Left ventricle myocardium inferior (tissue), 1 donor: Measurements from ENCODE around the gene TMEM184B. TPM values are rescaled to one million over a fixed set of nuclear protein-coding genes. Genes with fewer than 3 reads are reported as not detected.

Experiments
- DNase-seq: peaks from one replicate; pipeline ENCODE4 v3.0.0-alpha.2; 2020
- H3K27ac ChIP-seq: fragments of 200-600 bp; replicated peaks from 2 replicates; pipeline ENCODE4 v1.8.0; 2021
- H3K27me3 ChIP-seq: fragments of 200-600 bp; 2 replicates; pipeline ENCODE4 v1.8.0; 2021; ENCODE audit warnings: low read depth
- H3K36me3 ChIP-seq: fragments of 200-600 bp; 2 replicates; pipeline ENCODE4 v1.8.0; 2021
- H3K4me1 ChIP-seq: fragments of 200-600 bp; 2 replicates; pipeline ENCODE4 v1.8.0; 2021
- H3K4me3 ChIP-seq: fragments of 200-600 bp; 2 replicates; pipeline ENCODE4 v1.8.0; 2021; ENCODE audit warnings: mild to moderate bottlenecking, moderate library complexity
- H3K9me3 ChIP-seq: fragments of 200-600 bp; replicated peaks from 2 replicates; pipeline ENCODE4 v1.8.0; 2021
- intact Hi-C: fragments of 100-400 bp; cut with micrococcal nuclease; formaldehyde crosslinking; loops from one replicate; pipeline ENCODE4 v1.11.0; 2022
- total RNA-seq: library from RNA; stranded (reverse); fragmentation: NEBNext Ultra II Directional; extraction: Animal tissue kit (Norgen Biotek cat#: 25700); gene quantifications from one replicate; pipeline ENCODE4 v1.2.1, GENCODE V29; 2021
- TF ChIP-seq, protein P1 (sequence below): fragments of 200-600 bp; IDR thresholded peaks from 2 replicates; pipeline ENCODE4 v1.8.0; 2021; ENCODE audit warnings: antibody characterized with exemption, mild to moderate bottlenecking, borderline replicate concordance
- donor health status: DM: no; HTN: yes; CAD: no; lungs with severe emphysema.

TMEM184B gene
- total RNA-seq, 1 donor from 2014 or later = 50.6 TPM

DNA sequence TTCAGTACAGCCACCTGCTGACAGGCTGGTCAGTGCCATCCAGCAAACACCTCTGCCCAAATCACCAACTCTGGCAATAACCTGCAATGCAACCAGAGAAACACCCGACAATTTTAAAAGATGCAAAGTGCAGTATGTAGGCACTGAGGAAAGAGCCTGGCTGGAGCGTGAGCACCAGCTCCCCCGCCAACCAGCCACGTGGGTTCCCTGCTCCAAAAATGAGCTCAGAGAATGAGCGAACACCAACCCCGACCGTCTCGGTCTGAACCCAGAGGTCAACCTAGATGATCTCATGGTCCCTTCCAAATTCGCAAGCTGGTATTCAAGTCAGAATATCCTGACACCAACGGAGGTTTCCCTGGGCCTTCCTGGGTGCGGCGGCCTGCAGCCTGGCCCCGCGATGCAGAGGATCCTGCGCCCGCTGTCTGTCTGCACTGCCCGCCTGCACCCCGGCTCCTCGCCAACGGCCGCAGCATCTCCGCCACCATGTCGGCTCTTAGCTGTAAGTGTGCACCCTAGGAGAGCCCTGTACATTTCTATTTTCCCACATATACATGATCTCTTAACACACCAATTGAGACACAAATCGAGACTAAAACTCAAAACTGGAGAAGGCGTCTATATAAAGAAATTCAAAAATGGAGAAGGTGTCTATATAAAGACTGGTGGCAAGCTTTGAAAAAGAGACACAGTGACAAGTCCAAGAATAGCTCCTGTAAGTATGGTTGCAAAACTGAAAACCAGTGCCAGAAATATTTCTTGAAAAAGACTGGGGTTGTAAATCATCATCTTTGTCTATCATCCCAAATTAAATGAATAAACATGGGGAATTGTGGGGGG lies 22.8 kb downstream of the TMEM184B start:
- intact Hi-C loops = no loop called here
- DNase-seq = no peak
- peaks cover 24% of the 10 kb centered on the region for H3K36me3 ChIP-seq
- peak overlapping the region; percentile 45 for H3K27ac ChIP-seq
- TF ChIP-seq, protein P1, sequence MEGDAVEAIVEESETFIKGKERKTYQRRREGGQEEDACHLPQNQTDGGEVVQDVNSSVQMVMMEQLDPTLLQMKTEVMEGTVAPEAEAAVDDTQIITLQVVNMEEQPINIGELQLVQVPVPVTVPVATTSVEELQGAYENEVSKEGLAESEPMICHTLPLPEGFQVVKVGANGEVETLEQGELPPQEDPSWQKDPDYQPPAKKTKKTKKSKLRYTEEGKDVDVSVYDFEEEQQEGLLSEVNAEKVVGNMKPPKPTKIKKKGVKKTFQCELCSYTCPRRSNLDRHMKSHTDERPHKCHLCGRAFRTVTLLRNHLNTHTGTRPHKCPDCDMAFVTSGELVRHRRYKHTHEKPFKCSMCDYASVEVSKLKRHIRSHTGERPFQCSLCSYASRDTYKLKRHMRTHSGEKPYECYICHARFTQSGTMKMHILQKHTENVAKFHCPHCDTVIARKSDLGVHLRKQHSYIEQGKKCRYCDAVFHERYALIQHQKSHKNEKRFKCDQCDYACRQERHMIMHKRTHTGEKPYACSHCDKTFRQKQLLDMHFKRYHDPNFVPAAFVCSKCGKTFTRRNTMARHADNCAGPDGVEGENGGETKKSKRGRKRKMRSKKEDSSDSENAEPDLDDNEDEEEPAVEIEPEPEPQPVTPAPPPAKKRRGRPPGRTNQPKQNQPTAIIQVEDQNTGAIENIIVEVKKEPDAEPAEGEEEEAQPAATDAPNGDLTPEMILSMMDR = no peak
- H3K4me3 ChIP-seq = no peak overlapping the region
- peaks cover 73% of the 10 kb centered on the region for H3K4me1 ChIP-seq
- no peaks in the 10 kb centered on the region for H3K27me3 ChIP-seq
- peaks cover 4% of the 10 kb centered on the region for H3K9me3 ChIP-seq

DNA sequence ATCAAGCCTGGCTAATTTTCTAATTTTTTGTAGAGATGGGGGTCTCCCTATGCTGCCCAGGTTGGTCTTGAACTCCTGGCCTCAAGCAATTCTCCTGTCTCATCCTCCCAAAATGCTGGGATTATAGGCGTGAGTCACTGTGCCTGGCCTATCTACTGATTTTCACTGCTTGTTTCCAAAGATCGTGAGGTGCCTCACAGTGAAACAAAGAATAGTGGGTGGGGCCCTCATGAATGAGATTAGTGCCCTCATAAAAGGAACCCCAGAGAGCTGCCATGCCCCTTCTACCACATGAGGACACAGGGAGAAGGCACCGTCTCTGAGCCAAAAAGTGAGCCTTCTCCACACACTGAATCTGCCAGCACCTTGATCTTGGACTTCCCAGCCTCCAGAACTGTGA lies 23.5 kb downstream of the TMEM184B start:
- Histone ChIP-seq H3K4me3 (no peak overlapping the region), H3K27ac (no peak overlapping the region), H3K27me3 (no peaks in the 10 kb centered on the region), H3K4me1 (peaks cover 71% of the 10 kb centered on the region), H3K36me3 (peaks cover 32% of the 10 kb centered on the region), H3K9me3 (peaks cover 4% of the 10 kb centered on the region)
- intact Hi-C loops = no loop called here
- TF ChIP-seq, protein P1 = no peak
- no peak for DNase-seq

DNA sequence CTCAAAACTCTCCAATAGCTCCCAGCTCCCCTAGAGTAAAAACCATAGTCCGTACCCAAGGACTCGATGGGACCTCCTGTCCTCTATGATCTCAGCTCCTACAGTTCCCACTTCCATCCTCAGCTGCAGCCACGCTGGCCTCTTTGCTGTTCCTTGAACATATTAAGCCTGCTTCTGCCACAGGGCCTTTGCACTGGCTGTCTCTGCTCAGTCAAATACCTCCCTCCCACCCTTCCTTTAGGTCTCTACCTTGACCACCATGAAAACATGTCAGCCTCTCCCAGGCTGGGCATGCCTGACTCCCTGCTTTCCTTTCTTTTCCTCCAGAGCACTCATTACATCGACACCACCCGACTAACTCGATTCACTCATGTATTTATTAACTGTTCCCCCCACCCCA lies 24.5 kb downstream of the TMEM184B start:
- Histone ChIP-seq H3K4me3 (no peak overlapping the region), H3K27ac (no peak overlapping the region), H3K9me3 (peaks cover 4% of the 10 kb centered on the region), H3K27me3 (no peaks in the 10 kb centered on the region), H3K36me3 (peaks cover 38% of the 10 kb centered on the region), H3K4me1 (peaks cover 71% of the 10 kb centered on the region)
- no peak for DNase-seq
- intact Hi-C loops = no loop called here
- TF ChIP-seq, protein P1 = no peak

DNA sequence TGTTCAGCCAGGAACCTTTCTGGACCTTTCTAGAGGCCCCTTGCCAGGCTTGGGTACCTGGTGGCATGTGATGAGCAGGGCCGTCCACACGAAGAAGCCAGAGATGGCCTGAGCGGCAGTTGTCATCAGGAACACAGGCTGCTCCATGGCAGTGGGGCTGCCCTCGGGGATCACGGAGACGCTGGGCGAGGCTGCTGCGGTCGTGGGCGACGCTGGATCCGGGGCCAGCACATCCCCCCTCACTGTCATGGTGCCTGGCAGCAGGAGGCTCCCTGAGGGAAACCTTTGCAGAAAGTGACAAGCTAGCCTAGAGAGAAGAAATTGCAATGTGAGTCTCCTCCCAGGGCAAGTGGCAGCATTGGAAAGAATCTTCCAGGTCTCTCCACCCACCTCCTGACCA lies 25.1 kb downstream of the TMEM184B start:
- peaks cover 41% of the 10 kb centered on the region for H3K36me3 ChIP-seq

DNA sequence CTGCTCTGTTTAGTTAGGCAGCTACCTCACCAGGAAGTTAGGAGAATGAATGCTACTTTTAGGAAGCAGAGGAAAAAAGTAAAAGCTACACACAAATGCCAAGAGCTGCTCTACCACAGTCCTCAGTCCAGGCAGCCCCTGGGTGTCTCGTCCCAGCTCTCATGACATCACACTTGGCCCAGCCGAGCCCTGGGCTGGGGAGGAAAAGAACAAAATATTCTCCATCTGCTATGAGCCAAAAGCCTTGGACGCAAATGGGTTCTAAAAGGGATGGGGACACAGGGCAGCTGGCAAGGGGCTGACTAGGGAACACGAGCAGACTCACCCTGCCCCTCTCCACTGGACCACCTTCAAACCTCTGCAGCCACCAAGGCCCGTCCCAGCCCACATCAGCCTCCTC lies 26.1 kb downstream of the TMEM184B start:
- H3K27ac ChIP-seq = peak overlapping the region; percentile 79
- peaks cover 4% of the 10 kb centered on the region for H3K9me3 ChIP-seq
- peak; percentile 66 for DNase-seq
- TF ChIP-seq, protein P1 = no peak
- no peak overlapping the region for H3K4me3 ChIP-seq
- intact Hi-C loops = no loop called here
- H3K27me3 ChIP-seq = no peaks in the 10 kb centered on the region
- peaks cover 71% of the 10 kb centered on the region for H3K4me1 ChIP-seq
- peaks cover 41% of the 10 kb centered on the region for H3K36me3 ChIP-seq

More for the DNA sequence above, 25.1 kb downstream of the TMEM184B start:
- H3K27me3 ChIP-seq = no peaks in the 10 kb centered on the region
- H3K4me1 ChIP-seq = peaks cover 76% of the 10 kb centered on the region
- H3K4me3 ChIP-seq = no peak overlapping the region
- TF ChIP-seq, protein P1 = no peak
- no peak for DNase-seq
- H3K9me3 ChIP-seq = peaks cover 4% of the 10 kb centered on the region
- H3K27ac ChIP-seq = peak overlapping the region; percentile 79
- intact Hi-C loops = no loop called here
